Mesothelial cell of epicardium (in vitro differentiated cells): ENCODE measurements around the gene HAUS7. TPM values are rescaled to one million over a fixed set of nuclear protein-coding genes. Genes with fewer than 3 reads are reported as not detected.

Experiments used
- DNase-seq, 2 experiments: peaks; one replicate each; pipeline ENCODE4 v3.0.0; 2021; ENCODE audit warnings: low spot score in 2 of 2; ENCODE audit not compliant: unreplicated experiment in 2 of 2
- H3K27ac Mint-ChIP-seq: 2 replicates; pipeline ENCODE4 v1.8.0; 2021; ENCODE audit warnings: mixed read lengths
- H3K27me3 Mint-ChIP-seq: 2 replicates; pipeline ENCODE4 v1.8.0; 2021; ENCODE audit warnings: low read depth, mixed read lengths
- H3K36me3 Mint-ChIP-seq: 2 replicates; pipeline ENCODE4 v1.8.0; 2021; ENCODE audit warnings: mixed read lengths
- H3K4me1 Mint-ChIP-seq: 2 replicates; pipeline ENCODE4 v1.8.0; 2021; ENCODE audit warnings: mixed read lengths
- H3K4me3 Mint-ChIP-seq: 2 replicates; pipeline ENCODE4 v1.8.0; 2021; ENCODE audit warnings: mild to moderate bottlenecking, moderate library complexity, mixed read lengths
- H3K9me3 Mint-ChIP-seq: 2 replicates; pipeline ENCODE4 v1.8.0; 2021; ENCODE audit warnings: mixed read lengths
- total RNA-seq: library from RNA; stranded (reverse); gene quantifications from 3 replicates; pipeline ENCODE4 v1.2.1, GENCODE V29; 2021
- TF ChIP-seq, protein P1 (sequence below): fragments of 200-600 bp; sonication (generic); IDR thresholded peaks from one replicate; pipeline ENCODE4 v1.5.0; 2021; ENCODE audit warnings: antibody characterized with exemption; ENCODE audit not compliant: unreplicated experiment

Gene HAUS7
- total RNA-seq, 1 donor from 2014 or later = 24.7 TPM

DNA sequence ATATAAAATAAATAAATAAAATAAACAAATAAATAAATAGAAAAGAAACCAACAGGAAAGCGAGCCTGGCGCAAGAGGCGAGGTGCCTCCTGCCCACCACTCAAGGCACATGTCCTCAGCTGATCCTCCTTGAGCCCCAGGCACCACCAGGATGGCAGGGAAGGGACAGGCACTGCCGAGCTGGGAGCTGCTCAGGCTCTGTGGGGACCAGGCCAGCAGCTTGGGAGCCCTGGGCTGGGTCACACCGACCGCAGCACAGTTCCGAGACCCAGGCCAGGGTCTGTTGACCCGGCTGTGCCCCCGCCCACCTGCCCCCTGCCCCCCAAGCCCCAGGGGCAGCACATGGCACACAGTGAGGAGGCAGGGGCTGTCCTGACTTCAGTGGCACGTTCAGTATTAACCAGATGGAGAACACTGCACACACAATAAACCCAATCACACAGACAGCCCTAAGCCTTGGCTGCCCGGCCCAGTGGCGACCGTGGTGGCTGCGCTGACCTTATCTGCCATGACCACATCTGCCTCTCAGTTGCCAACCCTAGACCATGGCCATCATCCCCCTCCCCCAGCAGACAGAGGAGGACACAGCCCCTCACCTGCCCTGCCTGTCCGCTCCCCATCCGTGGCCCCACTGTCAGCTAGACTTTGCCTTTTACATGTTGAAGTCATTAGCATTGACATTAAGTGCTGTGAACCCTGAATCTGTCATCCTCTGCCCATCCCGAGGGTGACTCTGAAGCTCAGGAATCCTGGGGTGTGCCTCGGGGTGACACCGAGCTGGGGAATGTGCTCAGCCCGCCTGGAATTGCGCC is 21.6 kb downstream of the HAUS7 start:
- Mint-ChIP-seq H3K4me1 (no peaks in the 10 kb centered on the region), H3K4me3 (no peak overlapping the region), H3K36me3 (peaks cover 4% of the 10 kb centered on the region), H3K27me3 (no peaks in the 10 kb centered on the region), H3K27ac (no peak overlapping the region), H3K9me3 (no peaks in the 10 kb centered on the region)
- DNase-seq = no peak
- TF ChIP-seq, protein P1, sequence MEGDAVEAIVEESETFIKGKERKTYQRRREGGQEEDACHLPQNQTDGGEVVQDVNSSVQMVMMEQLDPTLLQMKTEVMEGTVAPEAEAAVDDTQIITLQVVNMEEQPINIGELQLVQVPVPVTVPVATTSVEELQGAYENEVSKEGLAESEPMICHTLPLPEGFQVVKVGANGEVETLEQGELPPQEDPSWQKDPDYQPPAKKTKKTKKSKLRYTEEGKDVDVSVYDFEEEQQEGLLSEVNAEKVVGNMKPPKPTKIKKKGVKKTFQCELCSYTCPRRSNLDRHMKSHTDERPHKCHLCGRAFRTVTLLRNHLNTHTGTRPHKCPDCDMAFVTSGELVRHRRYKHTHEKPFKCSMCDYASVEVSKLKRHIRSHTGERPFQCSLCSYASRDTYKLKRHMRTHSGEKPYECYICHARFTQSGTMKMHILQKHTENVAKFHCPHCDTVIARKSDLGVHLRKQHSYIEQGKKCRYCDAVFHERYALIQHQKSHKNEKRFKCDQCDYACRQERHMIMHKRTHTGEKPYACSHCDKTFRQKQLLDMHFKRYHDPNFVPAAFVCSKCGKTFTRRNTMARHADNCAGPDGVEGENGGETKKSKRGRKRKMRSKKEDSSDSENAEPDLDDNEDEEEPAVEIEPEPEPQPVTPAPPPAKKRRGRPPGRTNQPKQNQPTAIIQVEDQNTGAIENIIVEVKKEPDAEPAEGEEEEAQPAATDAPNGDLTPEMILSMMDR = no peak

DNA sequence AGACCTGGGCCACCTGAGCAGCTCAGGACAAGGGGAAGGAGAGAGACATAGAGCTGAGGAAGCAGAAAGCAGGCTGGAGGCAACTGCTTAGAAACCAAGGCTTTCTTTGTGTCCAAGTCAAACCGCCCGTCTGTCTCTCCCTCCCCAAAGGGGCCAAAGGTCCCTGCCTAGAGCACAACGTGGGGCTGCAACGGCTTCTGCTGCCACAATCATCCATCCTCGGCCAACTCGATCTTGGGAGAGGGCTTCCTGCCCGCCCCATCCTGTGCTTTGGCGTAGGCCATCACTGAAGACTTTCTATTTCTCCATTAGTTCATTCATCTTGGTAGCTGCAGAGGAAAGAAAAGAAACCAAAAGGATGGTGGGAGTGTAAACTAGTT is 22.8 kb downstream of the HAUS7 start:
- no peaks in the 10 kb centered on the region for H3K4me1 Mint-ChIP-seq
- no peak for DNase-seq

DNA sequence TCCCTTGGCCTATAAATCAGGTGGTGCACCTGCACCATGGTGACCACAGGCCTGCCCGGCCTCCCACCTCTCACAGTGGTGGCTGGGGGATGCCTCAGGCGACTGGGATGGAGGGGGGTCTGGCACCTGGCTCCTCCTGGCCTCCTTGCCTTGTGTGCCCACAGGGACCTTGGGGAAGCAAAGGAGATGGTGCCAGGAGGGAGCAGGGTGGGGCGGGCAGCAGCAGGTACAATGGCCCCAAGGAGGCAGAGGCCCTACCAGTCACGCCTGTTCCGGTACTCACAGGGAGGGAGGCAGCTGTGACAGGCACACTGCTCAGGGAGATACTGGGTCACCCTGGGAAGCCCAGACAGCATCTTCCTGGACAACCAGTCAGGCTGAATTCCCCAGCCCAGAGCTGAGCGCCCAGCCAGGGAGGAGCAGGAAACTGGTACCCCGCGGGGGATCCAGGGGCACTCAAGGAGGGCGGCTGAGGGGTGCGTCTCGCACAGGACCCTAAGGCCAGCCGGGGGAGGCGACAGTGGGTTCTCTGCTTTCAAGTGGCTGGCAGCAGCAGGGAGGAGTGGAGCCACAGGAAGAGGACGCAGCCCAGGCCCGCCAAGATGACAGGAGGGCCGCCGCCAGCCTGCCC is 23.3 kb downstream of the HAUS7 start:
- Mint-ChIP-seq H3K36me3 (peaks cover 2% of the 10 kb centered on the region), H3K4me3 (no peak overlapping the region), H3K27ac (no peak overlapping the region), H3K4me1 (no peaks in the 10 kb centered on the region), H3K9me3 (no peaks in the 10 kb centered on the region), H3K27me3 (no peaks in the 10 kb centered on the region)
- no peak for DNase-seq
- TF ChIP-seq, protein P1 = no peak

More for the DNA sequence above, 22.8 kb downstream of the HAUS7 start:
- H3K9me3 Mint-ChIP-seq = no peaks in the 10 kb centered on the region
- no peaks in the 10 kb centered on the region for H3K27me3 Mint-ChIP-seq
- TF ChIP-seq, protein P1 = no peak
- H3K36me3 Mint-ChIP-seq = peaks cover 4% of the 10 kb centered on the region
- no peak overlapping the region for H3K4me3 Mint-ChIP-seq
- H3K27ac Mint-ChIP-seq = no peak overlapping the region

DNA sequence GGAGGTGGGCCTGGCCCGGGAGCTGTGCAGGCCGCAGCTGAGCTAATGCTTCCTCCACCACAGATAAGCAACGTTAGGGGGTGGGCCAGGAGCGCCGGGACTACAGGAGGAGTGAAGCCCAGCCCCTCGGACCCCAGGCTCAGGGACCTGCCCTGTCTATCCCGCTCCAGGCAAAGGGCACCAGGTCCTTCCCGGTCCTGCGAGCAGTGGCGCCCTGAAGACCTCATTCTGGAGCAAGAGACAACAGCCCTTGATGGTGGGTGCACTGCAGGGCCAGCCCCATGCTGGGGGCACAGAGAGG is 23.8 kb downstream of the HAUS7 start:
- Mint-ChIP-seq H3K9me3 (no peaks in the 10 kb centered on the region), H3K27ac (no peak overlapping the region), H3K27me3 (no peaks in the 10 kb centered on the region), H3K4me3 (no peak overlapping the region), H3K36me3 (peaks cover 2% of the 10 kb centered on the region), H3K4me1 (no peaks in the 10 kb centered on the region)
- DNase-seq = no peak
- TF ChIP-seq, protein P1 = no peak

DNA sequence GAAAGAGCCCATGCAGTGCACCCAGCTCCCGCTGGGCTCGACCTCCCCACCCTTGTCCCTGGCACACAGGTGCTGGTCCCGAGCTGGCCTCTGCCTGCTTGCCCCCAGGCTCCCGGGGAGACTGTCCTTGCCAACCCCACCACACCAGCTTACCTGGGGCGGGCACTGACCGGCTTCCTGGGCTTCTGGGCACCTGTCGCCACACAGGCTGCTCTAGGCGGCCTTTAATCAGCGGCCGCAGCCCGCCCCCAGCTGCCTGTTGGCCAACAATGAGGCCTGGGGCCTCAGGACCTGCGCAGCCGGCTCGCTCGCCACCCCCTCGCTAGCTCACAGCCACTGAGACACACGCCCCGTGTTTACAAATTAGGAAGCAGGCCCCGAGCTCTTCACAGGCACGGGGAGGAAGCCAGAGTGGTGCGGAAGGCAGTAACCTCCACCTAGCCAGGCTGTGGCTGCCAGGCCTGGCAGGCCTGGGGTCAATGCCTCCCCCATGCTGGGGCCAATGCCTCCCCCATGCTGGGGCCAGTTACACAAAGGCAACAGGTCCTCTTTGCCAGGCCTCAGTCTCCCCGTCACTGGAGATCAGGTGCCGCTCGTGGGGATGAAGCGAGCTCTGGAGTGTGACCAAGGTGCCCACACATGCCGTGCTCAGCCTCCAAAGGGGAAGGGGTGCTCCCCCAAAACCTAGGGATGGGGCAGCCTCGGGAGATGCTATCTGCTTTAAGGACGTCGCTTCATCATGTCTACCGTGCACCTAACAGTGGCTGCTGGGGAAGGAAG is 24.3 kb downstream of the HAUS7 start, which contains the start of gene TREX2:
Gene TREX2, minus strand, starts transcription at position 201 of the 780 bp plus-strand sequence. CDS start 626 bp downstream, outside the sequence.
- no peaks in the 10 kb centered on the region for H3K27me3 Mint-ChIP-seq
- TF ChIP-seq, protein P1 = no peak
- H3K27ac Mint-ChIP-seq = no peak within 1 kb of the TSS
- peaks cover 2% of the 10 kb centered on the region for H3K4me1 Mint-ChIP-seq
- no peak for DNase-seq
- peaks cover 2% of the 10 kb centered on the region for H3K36me3 Mint-ChIP-seq
- H3K9me3 Mint-ChIP-seq = no peaks in the 10 kb centered on the region
- no peak within 1 kb of the TSS for H3K4me3 Mint-ChIP-seq
